Osteocyte (in vitro differentiated cells): ENCODE data around the gene KRT28. TPM values are rescaled to one million over a fixed set of nuclear protein-coding genes. Genes with fewer than 3 reads are reported as not detected.

Experiments
- DNase-seq: peaks from one replicate; pipeline ENCODE4 v3.0.0; 2021; ENCODE audit warnings: mixed read lengths; ENCODE audit not compliant: unreplicated experiment; ENCODE audit errors: extremely low spot score
- H3K27ac Mint-ChIP-seq: one replicate; pipeline ENCODE4 v1.8.0; 2021; ENCODE audit warnings: mild to moderate bottlenecking, mixed read lengths; ENCODE audit not compliant: unreplicated experiment
- H3K27me3 Mint-ChIP-seq: one replicate; pipeline ENCODE4 v1.8.0; 2021; ENCODE audit warnings: mixed read lengths; ENCODE audit not compliant: unreplicated experiment
- H3K36me3 Mint-ChIP-seq: one replicate; pipeline ENCODE4 v1.8.0; 2021; ENCODE audit warnings: mixed read lengths; ENCODE audit not compliant: unreplicated experiment
- H3K4me1 Mint-ChIP-seq: one replicate; pipeline ENCODE4 v1.8.0; 2021; ENCODE audit warnings: mixed read lengths; ENCODE audit not compliant: unreplicated experiment
- H3K4me3 Mint-ChIP-seq: one replicate; pipeline ENCODE4 v1.8.0; 2021; ENCODE audit warnings: mild to moderate bottlenecking, moderate library complexity, mixed read lengths; ENCODE audit not compliant: unreplicated experiment
- H3K9me3 Mint-ChIP-seq: one replicate; pipeline ENCODE4 v1.8.0; 2021; ENCODE audit warnings: mixed read lengths; ENCODE audit not compliant: unreplicated experiment
- total RNA-seq: library from RNA; stranded (reverse); gene quantifications from 2 replicates; pipeline ENCODE4 v1.2.1, GENCODE V29; 2021
- TF ChIP-seq, protein P1 (sequence below): fragments of 200-600 bp; sonication (generic); IDR thresholded peaks from 2 replicates; pipeline ENCODE4 v1.5.0; 2021; ENCODE audit warnings: antibody characterized with exemption, mild to moderate bottlenecking, moderate library complexity

The KRT28 gene
- total RNA-seq, 1 donor from 2014 or later = not detected

DNA sequence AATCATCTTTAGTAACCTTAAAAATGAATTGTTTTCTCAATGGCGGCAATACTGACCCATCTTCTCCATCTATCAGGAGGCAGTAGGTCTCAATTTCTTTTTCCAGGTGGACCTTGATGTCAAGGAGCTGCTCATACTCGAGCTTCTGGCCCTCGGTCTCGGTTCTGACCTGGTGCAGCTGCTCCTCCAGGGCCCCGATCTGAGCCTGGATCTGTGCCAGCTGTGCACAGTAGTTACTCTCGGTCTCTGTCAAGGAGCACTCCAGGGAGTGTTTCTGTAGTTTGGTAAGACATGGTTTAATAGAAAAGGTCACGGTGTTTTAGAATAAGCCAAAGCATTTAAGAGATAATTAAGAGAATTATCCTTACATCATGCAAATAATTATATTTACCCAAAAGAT lies 22.3 kb downstream of the KRT28 start:
- Mint-ChIP-seq H3K9me3 (no peaks in the 10 kb centered on the region), H3K4me3 (no peak overlapping the region), H3K4me1 (no peaks in the 10 kb centered on the region), H3K27ac (no peak overlapping the region), H3K27me3 (peaks cover 74% of the 10 kb centered on the region), H3K36me3 (no peaks in the 10 kb centered on the region)
- TF ChIP-seq, protein P1, sequence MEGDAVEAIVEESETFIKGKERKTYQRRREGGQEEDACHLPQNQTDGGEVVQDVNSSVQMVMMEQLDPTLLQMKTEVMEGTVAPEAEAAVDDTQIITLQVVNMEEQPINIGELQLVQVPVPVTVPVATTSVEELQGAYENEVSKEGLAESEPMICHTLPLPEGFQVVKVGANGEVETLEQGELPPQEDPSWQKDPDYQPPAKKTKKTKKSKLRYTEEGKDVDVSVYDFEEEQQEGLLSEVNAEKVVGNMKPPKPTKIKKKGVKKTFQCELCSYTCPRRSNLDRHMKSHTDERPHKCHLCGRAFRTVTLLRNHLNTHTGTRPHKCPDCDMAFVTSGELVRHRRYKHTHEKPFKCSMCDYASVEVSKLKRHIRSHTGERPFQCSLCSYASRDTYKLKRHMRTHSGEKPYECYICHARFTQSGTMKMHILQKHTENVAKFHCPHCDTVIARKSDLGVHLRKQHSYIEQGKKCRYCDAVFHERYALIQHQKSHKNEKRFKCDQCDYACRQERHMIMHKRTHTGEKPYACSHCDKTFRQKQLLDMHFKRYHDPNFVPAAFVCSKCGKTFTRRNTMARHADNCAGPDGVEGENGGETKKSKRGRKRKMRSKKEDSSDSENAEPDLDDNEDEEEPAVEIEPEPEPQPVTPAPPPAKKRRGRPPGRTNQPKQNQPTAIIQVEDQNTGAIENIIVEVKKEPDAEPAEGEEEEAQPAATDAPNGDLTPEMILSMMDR = no peak
- no peak for DNase-seq

DNA sequence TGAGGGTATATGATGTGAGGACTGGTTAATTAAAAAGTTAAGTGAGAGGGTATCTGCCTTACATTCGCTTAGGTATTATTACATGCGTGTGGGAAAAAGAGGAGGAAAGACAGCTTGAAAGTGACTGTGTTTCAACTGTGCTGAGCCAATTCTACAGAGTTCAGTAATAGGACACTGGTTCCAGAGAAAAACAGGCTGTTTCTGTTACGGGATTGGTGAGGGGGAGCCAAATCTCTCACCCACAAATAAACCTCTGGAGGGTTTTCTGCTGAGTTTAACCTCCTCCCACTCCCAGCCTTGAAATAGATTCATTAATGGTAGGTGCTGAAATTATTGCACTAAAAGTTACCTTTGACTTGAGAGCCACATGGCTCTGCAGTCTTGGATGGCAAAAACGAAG lies 23.8 kb downstream of the KRT28 start:
- Mint-ChIP-seq H3K4me1 (no peaks in the 10 kb centered on the region), H3K27ac (no peak overlapping the region), H3K27me3 (peaks cover 75% of the 10 kb centered on the region), H3K9me3 (no peaks in the 10 kb centered on the region), H3K4me3 (no peak overlapping the region), H3K36me3 (no peaks in the 10 kb centered on the region)
- TF ChIP-seq, protein P1 = no peak
- DNase-seq = no peak

DNA sequence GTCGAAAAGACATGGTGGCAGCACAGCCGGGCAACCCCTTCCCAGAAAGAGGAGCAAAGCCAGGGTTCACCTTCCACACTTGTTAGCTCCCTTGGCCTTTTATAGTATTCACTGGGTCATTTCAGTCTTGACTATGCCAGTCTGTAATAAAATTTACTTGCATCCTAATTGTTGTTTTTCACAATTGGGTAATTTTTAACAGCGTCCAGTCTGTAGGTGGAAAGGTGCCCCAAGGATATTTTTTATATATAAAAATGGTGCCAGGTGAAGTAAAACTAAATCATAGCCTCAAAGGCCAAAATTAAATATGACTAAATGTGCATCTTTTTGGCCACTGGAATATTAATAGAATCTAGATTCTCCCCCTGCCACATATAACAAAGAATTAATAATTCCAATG lies 27.7 kb downstream of the KRT28 start, which contains the start of gene KRT26:
Gene KRT26 (minus strand): TSS at position 101 of the 400 bp plus-strand sequence. CDS start 88 bp downstream, at position 13.
- no peak for DNase-seq
- Mint-ChIP-seq H3K27me3 (peaks cover 64% of the 10 kb centered on the region), H3K27ac (no peak within 1 kb of the TSS), H3K4me1 (no peaks in the 10 kb centered on the region), H3K9me3 (no peaks in the 10 kb centered on the region), H3K36me3 (no peaks in the 10 kb centered on the region), H3K4me3 (no peak within 1 kb of the TSS)
- TF ChIP-seq, protein P1 = no peak

DNA sequence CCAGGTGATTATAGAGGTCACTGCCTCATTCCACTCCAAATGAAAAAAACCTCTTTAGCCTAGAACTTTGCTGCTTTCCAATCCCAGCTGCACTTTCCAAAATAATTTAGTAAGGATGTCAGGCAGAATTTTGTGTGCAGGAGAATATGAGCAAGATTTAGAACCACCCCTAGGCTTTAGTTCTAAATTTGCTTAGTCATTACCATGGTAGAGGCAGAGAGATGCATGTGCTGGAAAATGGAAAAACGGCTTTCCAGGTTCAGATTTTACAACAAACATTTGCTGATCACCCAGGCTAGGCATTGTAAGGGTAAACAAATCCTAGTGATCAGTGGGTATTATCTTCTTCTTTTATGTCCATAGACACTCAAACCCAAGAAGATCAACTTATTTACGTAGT lies 34.1 kb downstream of the KRT28 start:
- H3K9me3 Mint-ChIP-seq = peaks cover 17% of the 10 kb centered on the region
- DNase-seq = no peak
- H3K27me3 Mint-ChIP-seq = peaks cover 39% of the 10 kb centered on the region
- TF ChIP-seq, protein P1 = no peak
- H3K4me3 Mint-ChIP-seq = no peak overlapping the region
- H3K27ac Mint-ChIP-seq = no peak overlapping the region
- H3K4me1 Mint-ChIP-seq = no peaks in the 10 kb centered on the region
- no peaks in the 10 kb centered on the region for H3K36me3 Mint-ChIP-seq

DNA sequence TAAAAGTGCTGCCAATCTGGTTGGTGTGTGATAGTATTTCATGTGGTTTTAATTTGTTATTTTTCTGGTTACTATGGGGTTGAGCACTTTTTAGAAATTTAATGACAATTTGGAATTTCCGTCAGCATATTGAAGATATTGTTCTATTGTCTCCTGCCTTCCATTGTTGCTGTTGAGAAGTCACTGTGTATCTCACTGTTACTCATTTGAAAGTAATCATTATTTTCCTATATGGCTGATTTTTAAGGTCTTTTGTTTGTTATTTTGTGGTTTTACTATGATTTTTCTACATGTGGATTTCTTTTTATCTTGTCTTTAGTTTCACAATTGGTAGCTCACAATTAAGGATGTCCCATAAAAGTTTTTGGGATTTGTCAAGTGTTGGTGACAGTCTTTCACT lies 36.0 kb downstream of the KRT28 start:
- Mint-ChIP-seq H3K4me3 (no peak overlapping the region), H3K36me3 (no peaks in the 10 kb centered on the region), H3K27me3 (peaks cover 36% of the 10 kb centered on the region), H3K4me1 (no peaks in the 10 kb centered on the region), H3K27ac (no peak overlapping the region), H3K9me3 (peaks cover 34% of the 10 kb centered on the region)
- TF ChIP-seq, protein P1 = no peak
- no peak for DNase-seq
